Activated CD8-positive, alpha-beta memory T cell treated with anti-CD3 and anti-CD28 coated beads for 36 hours (primary cell): ENCODE measurements around the gene OR4E2. TPM values are rescaled to one million over a fixed set of nuclear protein-coding genes. Genes with fewer than 3 reads are reported as not detected.
"Not testable (repeated sequence)": the region's sequence is repeated elsewhere in the genome, so short reads cannot be mapped to it uniquely, and the experiment has no call there.

Source experiments
- CTCF ChIA-PET: fragments of 350-600 bp; sonication (Branson Sonifier 250); formaldehyde crosslinking; loops from one replicate; lab custom pipeline; 2021; ENCODE audit warnings: antibody characterized with exemption; lab: Charles Lee
- POLR2A ChIA-PET: fragments of 350-600 bp; sonication (Branson Sonifier 250); formaldehyde crosslinking; loops from one replicate; lab custom pipeline; 2021; ENCODE audit warnings: antibody characterized with exemption; lab: Charles Lee
- total RNA-seq, 2 experiments: library from RNA; stranded (reverse); gene quantifications; one replicate each; pipeline ENCODE4 v1.2.3, GENCODE V29; 2021

OR4E2 gene, protein sequence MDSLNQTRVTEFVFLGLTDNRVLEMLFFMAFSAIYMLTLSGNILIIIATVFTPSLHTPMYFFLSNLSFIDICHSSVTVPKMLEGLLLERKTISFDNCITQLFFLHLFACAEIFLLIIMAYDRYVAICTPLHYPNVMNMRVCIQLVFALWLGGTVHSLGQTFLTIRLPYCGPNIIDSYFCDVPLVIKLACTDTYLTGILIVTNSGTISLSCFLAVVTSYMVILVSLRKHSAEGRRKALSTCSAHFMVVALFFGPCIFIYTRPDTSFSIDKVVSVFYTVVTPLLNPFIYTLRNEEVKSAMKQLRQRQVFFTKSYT
- total RNA-seq = not detected

- ChIA-PET CTCF (no interaction called here), POLR2A (no interaction called here)
Measured at GRCh38 chr14:21653331-21653885, at the start of gene OR4E2. OR4E2 (plus strand) TSS chr14:21653835; CDS start chr14:21665083, 11,248 bp downstream.

GRCh38 chr14:21612324-21612723 lies 41.3 kb upstream of the OR4E2 start:
- POLR2A ChIA-PET = no interaction called here
- CTCF ChIA-PET = no interaction called here

DNA sequence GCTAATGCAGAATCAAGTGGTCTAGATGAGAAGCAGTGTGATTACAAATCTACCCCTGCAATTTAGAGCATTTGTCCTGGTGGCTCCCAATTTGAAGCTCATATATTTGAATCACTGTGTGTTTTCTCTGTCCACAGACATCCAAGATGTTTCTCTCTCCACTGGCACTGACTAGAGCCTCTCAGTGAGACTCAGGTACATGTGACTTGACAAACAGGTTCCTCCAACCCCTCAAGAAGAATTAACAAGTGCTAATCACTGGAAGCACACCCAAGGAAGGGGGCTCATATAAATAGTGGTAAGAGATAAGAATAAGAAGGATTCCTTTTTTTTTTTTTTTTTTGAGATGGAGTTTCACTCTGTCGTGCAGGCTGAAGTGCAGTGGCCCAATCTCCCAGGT lies 39.4 kb upstream of the OR4E2 start:
- ChIA-PET CTCF (no interaction called here), POLR2A (no interaction called here)

DNA sequence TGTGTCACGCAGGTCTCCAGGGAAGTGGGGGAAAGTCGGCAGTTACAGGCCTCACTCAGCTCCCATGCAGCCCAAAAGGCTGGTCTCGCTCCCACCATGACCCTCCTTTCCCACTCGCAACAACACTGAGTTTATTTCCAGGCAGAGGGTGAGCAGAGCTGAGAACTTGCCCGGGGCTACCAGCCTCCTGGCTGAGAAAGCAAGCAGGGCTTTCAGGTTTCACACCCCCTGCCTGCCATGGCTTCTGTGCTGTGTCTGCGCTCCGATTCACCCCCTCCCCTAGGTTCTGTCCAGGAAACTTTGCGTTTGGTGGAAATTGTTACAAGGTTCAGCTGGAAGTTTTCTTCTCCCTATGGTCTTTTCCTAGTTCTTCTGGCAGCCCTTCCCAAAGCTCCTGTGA lies 36.0 kb upstream of the OR4E2 start:
- POLR2A ChIA-PET = no interaction called here

GRCh38 chr14:21626491-21627230 lies 27.0 kb upstream of the OR4E2 start:
- CTCF ChIA-PET = no interaction called here
- POLR2A ChIA-PET = no interaction called here

More for the DNA sequence above, 36.0 kb upstream of the OR4E2 start:
- CTCF ChIA-PET = no interaction called here

DNA sequence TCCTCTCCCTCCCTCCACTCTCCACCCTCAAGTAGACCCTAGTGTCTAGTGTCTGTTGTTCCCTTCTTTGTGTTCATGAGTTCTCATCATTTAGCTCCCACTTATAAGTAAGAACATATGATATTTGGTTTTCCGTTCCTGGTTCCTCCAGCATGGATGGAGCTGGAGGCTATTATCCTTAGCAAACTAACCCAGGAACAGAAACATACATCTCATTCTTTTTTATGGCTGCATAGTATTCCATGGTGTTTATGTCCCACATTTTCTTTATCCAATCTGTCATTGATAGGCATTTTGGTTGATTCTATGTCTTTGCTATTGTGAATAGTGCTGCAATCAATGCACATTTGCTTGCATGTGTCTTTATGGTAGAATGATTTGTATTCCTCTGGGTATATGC lies 23.1 kb upstream of the OR4E2 start:
- POLR2A ChIA-PET, CTCF ChIA-PET: not testable (repeated sequence)

- ChIA-PET CTCF (no interaction called here), POLR2A (no interaction called here)
Measured at GRCh38 chr14:21631084-21631483, 22.6 kb upstream of the OR4E2 start.

- POLR2A ChIA-PET = no interaction called here
- CTCF ChIA-PET = no interaction called here
Measured at GRCh38 chr14:21634840-21635239, 18.8 kb upstream of the OR4E2 start, which contains the start of gene OR10G2. OR10G2 (minus strand) TSS chr14:21634940; CDS start chr14:21634842, 98 bp downstream.

DNA sequence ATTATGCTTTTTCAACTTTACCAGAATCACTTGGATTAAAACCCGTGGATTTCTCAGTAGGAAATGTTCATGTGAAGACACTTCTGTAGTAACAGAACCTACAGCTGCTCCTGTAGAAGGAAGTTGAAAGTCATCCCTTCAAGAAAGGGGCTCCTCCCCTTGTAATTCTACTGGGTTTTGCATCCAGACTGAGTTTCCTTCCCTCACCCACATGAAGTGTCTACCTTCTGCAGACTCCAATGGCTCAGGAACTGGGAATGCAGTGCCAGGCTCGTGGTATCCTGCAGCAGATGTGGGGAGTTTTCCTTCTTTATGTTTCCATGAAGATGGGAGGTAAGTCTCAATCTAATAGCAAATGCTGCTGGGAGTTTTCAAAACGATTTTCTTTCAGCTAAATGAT lies 11.0 kb upstream of the OR4E2 start:
- POLR2A ChIA-PET = interaction anchor here (0.7 to 0.8 kb wide), 3 partner anchors 864 to 914 kb away, joined by 3 to 6 read pairs (median 3); no protein-coding TSS in a partner anchor
- CTCF ChIA-PET = interaction anchor here (0.6 to 1.2 kb wide), 3 partner anchors 26 to 913 kb away, joined by 3 to 15 read pairs (median 3); no protein-coding TSS in a partner anchor

GRCh38 chr14:21643407-21643806 lies 10.2 kb upstream of the OR4E2 start:
- POLR2A ChIA-PET = interaction anchor here (0.8 kb wide), 2 partner anchors 864 to 873 kb away, joined by 3 read pairs; no protein-coding TSS in a partner anchor
- CTCF ChIA-PET = interaction anchor here (1.2 kb wide), 1 partner anchor 25 kb away, joined by 3 read pairs; no protein-coding TSS in a partner anchor

DNA sequence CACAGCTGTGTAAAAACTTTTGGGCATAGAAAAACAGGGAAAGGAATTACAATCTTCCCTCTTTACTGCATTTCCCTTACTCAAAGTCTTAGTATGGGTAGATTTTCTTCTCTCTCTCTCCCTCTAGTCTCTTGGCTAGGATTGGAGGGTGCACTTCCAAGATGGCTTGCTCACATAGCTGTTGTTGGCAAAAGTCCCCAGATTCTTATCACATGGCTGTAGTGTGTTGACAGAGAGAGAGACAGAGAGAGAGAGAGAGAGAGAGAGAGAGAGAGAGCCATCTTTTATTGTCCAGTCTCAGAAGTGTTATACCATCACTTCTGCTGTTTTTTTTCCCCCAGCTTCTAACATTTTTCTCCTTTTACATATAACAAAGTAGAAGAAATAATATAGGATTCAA lies 6.3 kb upstream of the OR4E2 start:
- CTCF ChIA-PET = no interaction called here
- POLR2A ChIA-PET = no interaction called here

- ChIA-PET POLR2A (no interaction called here), CTCF (no interaction called here)
Measured at GRCh38 chr14:21652209-21652808, 1.3 kb upstream of the OR4E2 start.

GRCh38 chr14:21654215-21654614 lies 580 bp downstream of the OR4E2 start:
- ChIA-PET POLR2A (no interaction called here), CTCF (no interaction called here)

- CTCF ChIA-PET = no interaction called here
- POLR2A ChIA-PET = no interaction called here
Measured at GRCh38 chr14:21656980-21657379, 3.3 kb downstream of the OR4E2 start.

DNA sequence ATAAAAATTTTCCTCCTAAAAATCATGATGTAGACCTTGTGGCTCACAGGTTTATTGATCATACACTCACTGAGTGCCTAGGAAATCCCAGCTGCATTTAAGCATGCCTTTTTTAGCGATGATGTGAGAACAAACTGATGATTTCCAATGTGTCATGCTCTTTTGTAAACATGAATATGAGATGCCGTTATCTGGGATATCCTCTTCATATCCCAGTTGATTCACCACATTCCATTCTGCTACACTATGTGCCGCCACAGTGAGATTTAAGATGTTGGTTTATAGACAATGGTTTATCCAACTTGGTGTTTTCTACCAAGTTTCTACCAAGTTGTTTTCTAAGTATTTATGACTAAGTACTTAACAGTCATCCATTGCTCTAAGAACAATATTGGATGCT lies 14.7 kb downstream of the OR4E2 start:
- ChIA-PET POLR2A (no interaction called here), CTCF (interaction anchor here (1.3 kb wide), 1 partner anchor 25 kb away, joined by 3 read pairs; no protein-coding TSS in a partner anchor)

- ChIA-PET POLR2A (no interaction called here), CTCF (interaction anchor here (1.3 kb wide), 1 partner anchor 26 kb away, joined by 3 read pairs; no protein-coding TSS in a partner anchor)
Measured at GRCh38 chr14:21669284-21669683, 15.6 kb downstream of the OR4E2 start.

- CTCF ChIA-PET = interaction anchor here (1.2 kb wide), 1 partner anchor 40 kb away, joined by 3 read pairs; no protein-coding TSS in a partner anchor
- POLR2A ChIA-PET = no interaction called here
Measured at GRCh38 chr14:21671371-21671770, 17.7 kb downstream of the OR4E2 start.

DNA sequence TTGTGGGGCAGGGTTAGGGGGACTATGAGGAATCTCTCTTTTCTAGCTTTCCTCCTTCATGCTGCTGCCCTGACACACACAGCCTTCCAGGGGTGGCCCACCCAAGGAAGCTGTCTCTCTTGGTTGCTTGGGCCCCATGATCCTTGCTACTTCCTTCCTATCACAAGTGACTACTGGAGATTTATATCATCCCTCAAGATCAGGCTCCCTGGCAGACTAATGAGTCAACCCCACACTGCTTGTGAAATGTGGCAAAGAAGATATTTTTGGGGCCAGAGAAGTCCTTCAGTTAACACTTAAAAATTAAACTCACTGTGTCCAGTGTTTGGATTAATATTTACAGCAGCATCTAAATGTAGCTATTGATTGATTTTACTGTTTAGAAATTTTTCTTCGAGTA lies 18.5 kb downstream of the OR4E2 start:
- POLR2A ChIA-PET = no interaction called here
- CTCF ChIA-PET = no interaction called here

DNA sequence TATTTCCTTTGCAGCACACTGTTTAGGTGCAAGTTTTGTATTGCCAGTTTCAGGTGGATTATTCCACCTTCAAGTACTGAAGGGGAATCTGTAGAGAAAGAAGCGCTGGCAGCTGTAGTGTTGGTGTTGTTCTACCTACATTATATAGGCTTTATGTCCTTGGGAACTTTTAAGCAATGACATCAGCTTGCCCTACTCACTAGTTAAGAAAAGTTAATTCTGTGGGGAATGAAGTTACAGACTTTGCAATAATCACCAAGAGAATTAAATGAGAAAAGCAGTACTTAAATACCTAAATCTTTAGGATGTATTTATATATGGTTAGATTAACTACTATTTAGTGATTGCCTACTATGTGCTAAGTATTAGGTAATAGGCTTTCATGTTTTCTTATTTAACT lies 20.1 kb downstream of the OR4E2 start, which contains the start of gene OR4E1:
TSS of gene OR4E1 (minus strand) at position 101 of the 400 bp plus-strand sequence. CDS start 2,883 bp downstream, outside the sequence.
- POLR2A ChIA-PET = no interaction called here
- CTCF ChIA-PET = no interaction called here
